NK-92 treated with Interleukin-12 subunit alpha and Interleukin-12 subunit beta, amount 100 ng/mL, for 24 hours (cell line): Measurements from ENCODE around the gene MCAM.

Experiments used
- DNase-seq: peaks from one replicate; lab custom pipeline; 2025; lab: John Stamatoyannopoulos, UW

Gene MCAM

GRCh38 chr11:119329320-119329719, 12.4 kb upstream of the MCAM start:
- DNase-seq = no peak

GRCh38 chr11:119324189-119324588, 7.3 kb upstream of the MCAM start:
- DNase-seq = no peak

- peak; percentile 45 for DNase-seq
These were observed 6.7 kb upstream of the MCAM start for GRCh38 chr11:119323532-119324033.

GRCh38 chr11:119322921-119323531, 6.1 kb upstream of the MCAM start:
- DNase-seq = no peak

GRCh38 chr11:119322360-119322739, 5.4 kb upstream of the MCAM start:
- DNase-seq = no peak

GRCh38 chr11:119320776-119321524, 4.0 kb upstream of the MCAM start:
- no peak for DNase-seq

- no peak for DNase-seq
These were observed 3.4 kb upstream of the MCAM start for GRCh38 chr11:119320240-119320775.

GRCh38 chr11:119319700-119320239, 2.8 kb upstream of the MCAM start:
- no peak for DNase-seq

- no peak for DNase-seq
These were observed 2.3 kb upstream of the MCAM start for GRCh38 chr11:119319136-119319699.

GRCh38 chr11:119318240-119319135, 1.6 kb upstream of the MCAM start:
- DNase-seq = no peak

- DNase-seq = no peak
These were observed 786 bp upstream of the MCAM start for GRCh38 chr11:119317592-119318239.

- no peak for DNase-seq
These were observed 758 bp downstream of the MCAM start for GRCh38 chr11:119316016-119316728.

- no peak for DNase-seq
These were observed 1.6 kb downstream of the MCAM start for GRCh38 chr11:119315131-119316015.

- DNase-seq = no peak
These were observed 2.2 kb downstream of the MCAM start for GRCh38 chr11:119314726-119315125.

- DNase-seq = no peak
These were observed 6.3 kb downstream of the MCAM start for GRCh38 chr11:119310682-119311052.

GRCh38 chr11:119309953-119310681, 6.8 kb downstream of the MCAM start:
- no peak for DNase-seq

GRCh38 chr11:119309411-119309810, 7.5 kb downstream of the MCAM start:
- no peak for DNase-seq

- DNase-seq = no peak
These were observed 9.0 kb downstream of the MCAM start for GRCh38 chr11:119307974-119308373.

GRCh38 chr11:119307219-119307618, 9.7 kb downstream of the MCAM start:
- DNase-seq = no peak
